IPS-NIHi7 (cell line): ENCODE measurements around the gene HOXA3.

Source experiments
- DNase-seq: peaks from one replicate; pipeline ENCODE4 v3.0.0; 2012; ENCODE audit warnings: mixed read lengths; ENCODE audit errors: extremely low spot score

HOXA3 gene

GRCh38 chr7:27151931-27152815 is at the start of gene HOXA3:
Gene HOXA3, minus strand, starts transcription at chr7:27152583. Its CDS starts 41,943 bp downstream, at chr7:27110640.
- DNase-seq, result no peak

GRCh38 chr7:27201580-27202017 is 49.2 kb upstream of the HOXA3 start:
- DNase-seq, result no peak

- DNase-seq, result no peak
Observed at GRCh38 chr7:27200761-27201579, 48.6 kb upstream of the HOXA3 start.

GRCh38 chr7:27199849-27200760 is 47.7 kb upstream of the HOXA3 start, which contains the start of gene HOXA13:
Gene HOXA13, minus strand, starts transcription at chr7:27200091. Its CDS starts 14 bp downstream, at chr7:27200077.
- no peak for DNase-seq

- DNase-seq, result no peak
Observed at GRCh38 chr7:27198871-27199801, 46.8 kb upstream of the HOXA3 start.

- DNase-seq, result no peak
Observed at GRCh38 chr7:27198138-27198841, 45.9 kb upstream of the HOXA3 start.

GRCh38 chr7:27197137-27198042 is 45.0 kb upstream of the HOXA3 start:
- no peak for DNase-seq

- no peak for DNase-seq
Observed at GRCh38 chr7:27196287-27196767, 43.9 kb upstream of the HOXA3 start.

GRCh38 chr7:27194686-27195379 is 42.5 kb upstream of the HOXA3 start:
- DNase-seq, result no peak

GRCh38 chr7:27194002-27194352 is 41.6 kb upstream of the HOXA3 start:
- no peak for DNase-seq

- no peak for DNase-seq
Observed at GRCh38 chr7:27193335-27194001, 41.1 kb upstream of the HOXA3 start.

- no peak for DNase-seq
Observed at GRCh38 chr7:27192546-27193334, 40.4 kb upstream of the HOXA3 start.

GRCh38 chr7:27191833-27192545 is 39.6 kb upstream of the HOXA3 start:
- DNase-seq, result no peak

- DNase-seq, result no peak
Observed at GRCh38 chr7:27191161-27191731, 38.9 kb upstream of the HOXA3 start.

- DNase-seq, result no peak
Observed at GRCh38 chr7:27189997-27190748, 37.8 kb upstream of the HOXA3 start.
